ENCODE results near the gene SGK1.

- TF ChIP-seq CTCF (IDR thresholded peaks at IDR 0.05) (no peak), EP300 (IDR thresholded peaks at IDR 0.05) (no peak)
Observed at GRCh38 chr6:134245706-134246105, 72.2 kb downstream of the SGK1 start.

All from sigmoid colon (tissue), 4 donors.